GM18519 (cell line): ENCODE results near the gene NRXN2.
"Not testable (repeated sequence)": the region's sequence is repeated elsewhere in the genome, so short reads cannot be mapped to it uniquely, and the experiment has no call there.

ENCODE experiments used
- ATAC-seq: cut with Tn5 transposase; IDR thresholded peaks from one replicate; pipeline ENCODE4 v1.9.1; 2021; ENCODE audit warnings: mild to moderate bottlenecking, moderate library complexity; ENCODE audit not compliant: unreplicated experiment, low FRiP score

Gene NRXN2

GRCh38 chr11:64711956-64712362 lies 11.0 kb downstream of the NRXN2 start:
- no peak for ATAC-seq

- no peak for ATAC-seq
Measured at GRCh38 chr11:64711138-64711955, 11.7 kb downstream of the NRXN2 start.

- no peak for ATAC-seq
Measured at GRCh38 chr11:64710418-64711137, 12.4 kb downstream of the NRXN2 start.

GRCh38 chr11:64705501-64705900 lies 17.5 kb downstream of the NRXN2 start:
- ATAC-seq = no peak

- no peak for ATAC-seq
Measured at GRCh38 chr11:64703048-64703447, 19.9 kb downstream of the NRXN2 start.

GRCh38 chr11:64701956-64702355 lies 21.0 kb downstream of the NRXN2 start:
- not testable (repeated sequence) for ATAC-seq

- no peak for ATAC-seq
Measured at GRCh38 chr11:64698427-64698826, 24.6 kb downstream of the NRXN2 start.

GRCh38 chr11:64697663-64698375 lies 25.2 kb downstream of the NRXN2 start:
- no peak for ATAC-seq

- no peak for ATAC-seq
Measured at GRCh38 chr11:64696045-64696444, 27.0 kb downstream of the NRXN2 start.

GRCh38 chr11:64695548-64695947 lies 27.4 kb downstream of the NRXN2 start:
- ATAC-seq = no peak

- ATAC-seq = no peak
Measured at GRCh38 chr11:64694821-64695365, 28.1 kb downstream of the NRXN2 start.

- ATAC-seq = no peak
Measured at GRCh38 chr11:64694026-64694755, 28.8 kb downstream of the NRXN2 start.

- no peak for ATAC-seq
Measured at GRCh38 chr11:64692764-64693331, 30.1 kb downstream of the NRXN2 start.

GRCh38 chr11:64691543-64691942 lies 31.5 kb downstream of the NRXN2 start:
- no peak for ATAC-seq

GRCh38 chr11:64690235-64690634 lies 32.8 kb downstream of the NRXN2 start:
- ATAC-seq = no peak

- ATAC-seq = no peak
Measured at GRCh38 chr11:64688534-64688982, 34.4 kb downstream of the NRXN2 start.

GRCh38 chr11:64687643-64688533 lies 35.1 kb downstream of the NRXN2 start:
- ATAC-seq = no peak

- no peak for ATAC-seq
Measured at GRCh38 chr11:64687204-64687603, 35.8 kb downstream of the NRXN2 start.
